GM12878 (cell line): ENCODE results near the gene GPBP1L1. TPM values are rescaled to one million over a fixed set of nuclear protein-coding genes. Genes with fewer than 3 reads are reported as not detected.

Experiments used
- ATAC-seq: fragments of 200-7000 bp; cut with Tn5 transposase; 3 replicates; pipeline ENCODE4 v1.9.1; 2020; ENCODE audit warnings: mild to moderate bottlenecking, moderate library complexity
- BruUV-seq: library from RNA; stranded (reverse); fragments of 400-500 nt; replicated peaks from 2 replicates; lab custom pipeline; 2021; lab: Mats Ljungman, UMichigan
- CTCF ChIA-PET: fragments of 300-600 bp; sonication (Branson Sonifier 250); formaldehyde crosslinking; extraction: SDS; loops from one replicate; lab custom pipeline; 2021; ENCODE audit warnings: inconsistent platforms; lab: Yijun Ruan, JAX
- POLR2A ChIA-PET: fragments of 350-600 bp; formaldehyde crosslinking; extraction: SDS; loops from one replicate; lab custom pipeline; 2021; ENCODE audit warnings: inconsistent platforms; lab: Charles Lee
- RAD21 ChIA-PET: fragments of 300-600 bp; sonication (Branson Sonifier 250); formaldehyde crosslinking; loops from one replicate; lab custom pipeline; 2023; ENCODE audit warnings: antibody characterized with exemption; ENCODE audit not compliant: unreplicated experiment; lab: Charles Lee
- SMC1A ChIA-PET: fragments of 300-600 bp; sonication (Branson Sonifier 250); formaldehyde crosslinking; loops from one replicate; lab custom pipeline; 2023; ENCODE audit not compliant: unreplicated experiment, uncharacterized antibody; lab: Charles Lee
- DNase-seq: peaks from one replicate; pipeline ENCODE4 v3.0.0-alpha.2; 2011; ENCODE audit warnings: low read depth, low spot score
- FAIRE-seq: peaks from 3 replicates; lab custom pipeline; 2011; peaks lifted over from hg19 to GRCh38; lab: Jason Lieb, UNC
- H2AFZ ChIP-seq: 2 replicates; pipeline ENCODE4 v1.6.0; 2011; ENCODE audit warnings: low read depth, low read length, control low read depth; ENCODE audit not compliant: control insufficient read depth
- H3K27ac ChIP-seq: 2 replicates; pipeline ENCODE4 v1.5.1; 2011; ENCODE audit warnings: control low read depth; ENCODE audit not compliant: control insufficient read depth, insufficient read depth
- H3K27me3 ChIP-seq, 2 experiments: replicated peaks in 1 of 2; 2 replicates each; pipeline versions ENCODE4 v1.6.0 to v1.6.1; 2011; ENCODE audit warnings: low read length in 1 of 2; ENCODE audit not compliant: control insufficient read depth in 2 of 2, insufficient read depth in 2 of 2
- H3K36me3 ChIP-seq, 2 experiments: 2 replicates each; pipeline ENCODE4 v1.5.1; 2011; ENCODE audit warnings: low read length in 1 of 2; ENCODE audit not compliant: control insufficient read depth in 2 of 2, insufficient read depth in 2 of 2
- H3K4me1 ChIP-seq: 2 replicates; pipeline ENCODE4 v1.6.1; 2011; ENCODE audit warnings: mild to moderate bottlenecking, low read length, moderate library complexity, mixed read lengths; ENCODE audit not compliant: control insufficient read depth, insufficient read depth
- H3K4me2 ChIP-seq: 2 replicates; pipeline ENCODE4 v1.6.0; 2011; ENCODE audit warnings: control low read depth; ENCODE audit not compliant: control insufficient read depth, insufficient read depth
- H3K4me3 ChIP-seq: fragments of 200-600 bp; sonication (generic); 2 replicates; pipeline ENCODE4 v1.5.1; 2016
- H3K79me2 ChIP-seq: 2 replicates; pipeline ENCODE4 v1.6.0; 2011; ENCODE audit warnings: low read length; ENCODE audit not compliant: control insufficient read depth, insufficient read depth
- H3K9ac ChIP-seq: 2 replicates; pipeline ENCODE4 v1.8.0; 2011; ENCODE audit warnings: low read length, control low read depth, mixed read lengths; ENCODE audit not compliant: control insufficient read depth, insufficient read depth
- H3K9me3 ChIP-seq: replicated peaks from 3 replicates; pipeline ENCODE4 v1.5.1; 2011; ENCODE audit warnings: mild to moderate bottlenecking, low read length; ENCODE audit not compliant: control insufficient read depth, insufficient read depth
- H4K20me1 ChIP-seq: 2 replicates; pipeline ENCODE4 v1.6.0; 2011; ENCODE audit not compliant: control insufficient read depth, insufficient read depth
- MYC ChIP-seq: IDR thresholded peaks from 2 replicates; pipeline ENCODE4 v1.6.1; 2011; ENCODE audit warnings: mild to moderate bottlenecking, low read length, moderate library complexity, inconsistent platforms; ENCODE audit not compliant: insufficient read depth, insufficient replicate concordance, insufficient read length, severe bottlenecking
- NR2C1 ChIP-seq: fragments of 450-650 bp; IDR thresholded peaks from 2 replicates; pipeline ENCODE4 v1.6.1; 2017; ENCODE audit warnings: antibody characterized with exemption, mild to moderate bottlenecking, moderate library complexity
- POLR2AphosphoS2 ChIP-seq: IDR thresholded peaks from 2 replicates; pipeline ENCODE4 v1.6.1; 2011; ENCODE audit warnings: low read depth, mild to moderate bottlenecking, low read length, improper control_type of control experiment, moderate library complexity
- POU2F2 ChIP-seq: IDR thresholded peaks from 3 replicates; pipeline ENCODE4 v1.6.1; 2011; ENCODE audit warnings: low read depth, mild to moderate bottlenecking, low read length, borderline replicate concordance
- STAT1 ChIP-seq: fragments of 450-650 bp; conservative IDR thresholded peaks from 2 replicates; pipeline ENCODE4 v1.6.1; 2014; ENCODE audit warnings: antibody characterized with exemption, mild to moderate bottlenecking
- YY1 ChIP-seq: IDR thresholded peaks from 2 replicates; pipeline ENCODE4 v1.6.1; 2011; ENCODE audit warnings: low read depth, mild to moderate bottlenecking, low read length
- WGBS: methylation state at CpG from one replicate; pipeline ENCODE4 v1.1.6; 2016; ENCODE audit warnings: low lambda C conversion rate; ENCODE audit not compliant: insufficient replicate concordance, insufficient coverage; ENCODE audit errors: missing lambda C conversion rate; 5-methylcytosine and 5-hydroxymethylcytosine counted together
- in situ Hi-C: fragments of 300-500 bp; cut with MboI; formaldehyde crosslinking; loops from 9 replicates; pipeline ENCODE4 v1.14.3; 2018; ENCODE audit warnings: mixed read lengths
- intact Hi-C: fragments of 100-400 bp; cut with micrococcal nuclease; formaldehyde crosslinking; loops from one replicate; pipeline ENCODE4 v1.14.2; 2022; ENCODE audit not compliant: unreplicated experiment
- polyA plus RNA-seq, 11 experiments: library from polyadenylated mRNA; depleted of rRNA in 4 of 11; unstranded in 6 of 11; stranded (reverse) in 5 of 11; fragments of >200 nt; fragmentation: Nextera tagmentation in 4 of 11; fragmentation: Illumina TruSeq in 1 of 11; extraction: Ambion mirVana in 4 of 11; extraction: Trizol in 1 of 11; gene quantifications; 1 replicate in 1 of 11; 2 replicates in 10 of 11; pipeline versions ENCODE4 v1.2.1 to v1.2.3, GENCODE V29; 2011 to 2016; ENCODE audit warnings: inconsistent platforms in 2 of 11, missing spikeins in 2 of 11, low read depth in 1 of 11
- total RNA-seq, 4 experiments: library from RNA; depleted of rRNA in 3 of 4; stranded (reverse); fragments of >200 nt in 3 of 4; fragmentation: Illumina TruSeq in 1 of 4; extraction: Trizol in 1 of 4; gene quantifications; 2 replicates each; pipeline versions ENCODE4 v1.2.1 to v1.2.3, GENCODE V29; 2013 to 2021
- TF ChIP-seq, protein P1 (sequence below): fragments of 450-650 bp; IDR thresholded peaks from 2 replicates; pipeline ENCODE4 v1.6.1; 2017; ENCODE audit warnings: mild to moderate bottlenecking
- TF ChIP-seq, protein P2 (sequence below): fragments of 450-650 bp; IDR thresholded peaks from 2 replicates; pipeline ENCODE4 v1.6.1; 2017; ENCODE audit warnings: mild to moderate bottlenecking, moderate library complexity
- TF ChIP-seq, protein P3 (sequence below): fragments of 450-650 bp; IDR thresholded peaks from 2 replicates; pipeline ENCODE4 v1.6.1; 2017; ENCODE audit warnings: low read depth, mild to moderate bottlenecking, moderate library complexity
- TF ChIP-seq, protein P4 (sequence below): fragments of 450-650 bp; IDR thresholded peaks from 2 replicates; pipeline ENCODE4 v1.6.1; 2016; ENCODE audit warnings: mild to moderate bottlenecking
- TF ChIP-seq, protein P5 (sequence below): fragments of 450-650 bp; IDR thresholded peaks from 2 replicates; pipeline ENCODE4 v1.6.1; 2014; ENCODE audit warnings: mild to moderate bottlenecking

Gene GPBP1L1
- total and polyA plus RNA-seq, 10 of the 15 experiments (the other 5 are each of a cell fraction or from before 2014, with no cell fraction given) = 37.3 to 91.6 (median 81.2) TPM

DNA sequence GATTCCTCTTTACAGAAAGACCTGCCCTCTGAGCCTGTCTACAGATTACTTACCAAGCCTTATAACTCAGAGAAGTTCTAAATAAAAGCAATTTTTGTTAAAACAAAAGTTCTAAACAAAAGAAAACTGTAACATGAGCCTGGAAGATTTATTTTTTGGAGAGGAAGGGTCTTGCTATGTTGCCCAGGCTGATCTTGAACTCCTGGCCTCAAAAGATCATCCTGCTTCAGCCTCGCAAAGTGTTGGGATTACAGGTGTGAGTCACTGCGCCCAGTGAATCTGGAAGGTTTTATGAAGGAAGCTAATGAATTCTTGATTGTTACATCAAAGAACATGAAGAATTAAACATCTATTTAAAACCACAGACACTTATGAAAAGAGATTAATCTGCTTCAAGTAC, 27.1 kb downstream of the GPBP1L1 start:
- FAIRE-seq = no peak
- Histone ChIP-seq H2AFZ (no peak overlapping the region), H3K27me3 (no peaks in the 10 kb centered on the region), H3K4me1 (no peaks in the 10 kb centered on the region), H3K36me3 (peaks cover 15 to 44% of the 10 kb centered on the region in 2 experiments), H3K9me3 (no peaks in the 10 kb centered on the region), H3K79me2 (peaks cover 20% of the 10 kb centered on the region), H3K4me3 (no peak overlapping the region), H4K20me1 (0 out of 2 replicates have a peak, but pooled peaks cover 3% of the 10 kb centered on the region), H3K27ac (no peak overlapping the region), H3K9ac (no peak overlapping the region), H3K4me2 (no peak overlapping the region)
- ChIA-PET POLR2A (interaction anchor here (0.5 to 0.6 kb wide), 2 partner anchors 25 to 262 kb away, joined by 3 to 10 read pairs; no protein-coding TSS in a partner anchor), SMC1A (interaction anchor here (1.6 to 2.0 kb wide), 3 partner anchors 8 to 25 kb away, joined by 4 to 6 read pairs (median 4); no protein-coding TSS in a partner anchor), RAD21 (no interaction called here), CTCF (interaction anchor here (1.2 kb wide), 1 partner anchor 20 kb away, joined by 3 read pairs; no protein-coding TSS in a partner anchor)
- no peak for DNase-seq
- no peak for ATAC-seq
- no TSS peak for BruUV-seq
- in situ Hi-C loops (no loop called here), intact Hi-C loops (no loop called here)
- TF ChIP-seq, protein P1, sequence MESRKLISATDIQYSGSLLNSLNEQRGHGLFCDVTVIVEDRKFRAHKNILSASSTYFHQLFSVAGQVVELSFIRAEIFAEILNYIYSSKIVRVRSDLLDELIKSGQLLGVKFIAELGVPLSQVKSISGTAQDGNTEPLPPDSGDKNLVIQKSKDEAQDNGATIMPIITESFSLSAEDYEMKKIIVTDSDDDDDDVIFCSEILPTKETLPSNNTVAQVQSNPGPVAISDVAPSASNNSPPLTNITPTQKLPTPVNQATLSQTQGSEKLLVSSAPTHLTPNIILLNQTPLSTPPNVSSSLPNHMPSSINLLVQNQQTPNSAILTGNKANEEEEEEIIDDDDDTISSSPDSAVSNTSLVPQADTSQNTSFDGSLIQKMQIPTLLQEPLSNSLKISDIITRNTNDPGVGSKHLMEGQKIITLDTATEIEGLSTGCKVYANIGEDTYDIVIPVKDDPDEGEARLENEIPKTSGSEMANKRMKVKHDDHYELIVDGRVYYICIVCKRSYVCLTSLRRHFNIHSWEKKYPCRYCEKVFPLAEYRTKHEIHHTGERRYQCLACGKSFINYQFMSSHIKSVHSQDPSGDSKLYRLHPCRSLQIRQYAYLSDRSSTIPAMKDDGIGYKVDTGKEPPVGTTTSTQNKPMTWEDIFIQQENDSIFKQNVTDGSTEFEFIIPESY = no peak
- TF ChIP-seq STAT1 (no peak), NR2C1 (no peak), POLR2AphosphoS2 (no peak), YY1 (no peak), MYC (no peak), POU2F2 (no peak)
- TF ChIP-seq, protein P2, sequence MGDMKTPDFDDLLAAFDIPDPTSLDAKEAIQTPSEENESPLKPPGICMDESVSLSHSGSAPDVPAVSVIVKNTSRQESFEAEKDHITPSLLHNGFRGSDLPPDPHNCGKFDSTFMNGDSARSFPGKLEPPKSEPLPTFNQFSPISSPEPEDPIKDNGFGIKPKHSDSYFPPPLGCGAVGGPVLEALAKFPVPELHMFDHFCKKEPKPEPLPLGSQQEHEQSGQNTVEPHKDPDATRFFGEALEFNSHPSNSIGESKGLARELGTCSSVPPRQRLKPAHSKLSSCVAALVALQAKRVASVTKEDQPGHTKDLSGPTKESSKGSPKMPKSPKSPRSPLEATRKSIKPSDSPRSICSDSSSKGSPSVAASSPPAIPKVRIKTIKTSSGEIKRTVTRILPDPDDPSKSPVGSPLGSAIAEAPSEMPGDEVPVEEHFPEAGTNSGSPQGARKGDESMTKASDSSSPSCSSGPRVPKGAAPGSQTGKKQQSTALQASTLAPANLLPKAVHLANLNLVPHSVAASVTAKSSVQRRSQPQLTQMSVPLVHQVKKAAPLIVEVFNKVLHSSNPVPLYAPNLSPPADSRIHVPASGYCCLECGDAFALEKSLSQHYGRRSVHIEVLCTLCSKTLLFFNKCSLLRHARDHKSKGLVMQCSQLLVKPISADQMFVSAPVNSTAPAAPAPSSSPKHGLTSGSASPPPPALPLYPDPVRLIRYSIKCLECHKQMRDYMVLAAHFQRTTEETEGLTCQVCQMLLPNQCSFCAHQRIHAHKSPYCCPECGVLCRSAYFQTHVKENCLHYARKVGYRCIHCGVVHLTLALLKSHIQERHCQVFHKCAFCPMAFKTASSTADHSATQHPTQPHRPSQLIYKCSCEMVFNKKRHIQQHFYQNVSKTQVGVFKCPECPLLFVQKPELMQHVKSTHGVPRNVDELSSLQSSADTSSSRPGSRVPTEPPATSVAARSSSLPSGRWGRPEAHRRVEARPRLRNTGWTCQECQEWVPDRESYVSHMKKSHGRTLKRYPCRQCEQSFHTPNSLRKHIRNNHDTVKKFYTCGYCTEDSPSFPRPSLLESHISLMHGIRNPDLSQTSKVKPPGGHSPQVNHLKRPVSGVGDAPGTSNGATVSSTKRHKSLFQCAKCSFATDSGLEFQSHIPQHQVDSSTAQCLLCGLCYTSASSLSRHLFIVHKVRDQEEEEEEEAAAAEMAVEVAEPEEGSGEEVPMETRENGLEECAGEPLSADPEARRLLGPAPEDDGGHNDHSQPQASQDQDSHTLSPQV = no peak
- TF ChIP-seq, protein P3, sequence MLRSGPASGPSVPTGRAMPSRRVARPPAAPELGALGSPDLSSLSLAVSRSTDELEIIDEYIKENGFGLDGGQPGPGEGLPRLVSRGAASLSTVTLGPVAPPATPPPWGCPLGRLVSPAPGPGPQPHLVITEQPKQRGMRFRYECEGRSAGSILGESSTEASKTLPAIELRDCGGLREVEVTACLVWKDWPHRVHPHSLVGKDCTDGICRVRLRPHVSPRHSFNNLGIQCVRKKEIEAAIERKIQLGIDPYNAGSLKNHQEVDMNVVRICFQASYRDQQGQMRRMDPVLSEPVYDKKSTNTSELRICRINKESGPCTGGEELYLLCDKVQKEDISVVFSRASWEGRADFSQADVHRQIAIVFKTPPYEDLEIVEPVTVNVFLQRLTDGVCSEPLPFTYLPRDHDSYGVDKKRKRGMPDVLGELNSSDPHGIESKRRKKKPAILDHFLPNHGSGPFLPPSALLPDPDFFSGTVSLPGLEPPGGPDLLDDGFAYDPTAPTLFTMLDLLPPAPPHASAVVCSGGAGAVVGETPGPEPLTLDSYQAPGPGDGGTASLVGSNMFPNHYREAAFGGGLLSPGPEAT = no peak
- TF ChIP-seq, protein P4, sequence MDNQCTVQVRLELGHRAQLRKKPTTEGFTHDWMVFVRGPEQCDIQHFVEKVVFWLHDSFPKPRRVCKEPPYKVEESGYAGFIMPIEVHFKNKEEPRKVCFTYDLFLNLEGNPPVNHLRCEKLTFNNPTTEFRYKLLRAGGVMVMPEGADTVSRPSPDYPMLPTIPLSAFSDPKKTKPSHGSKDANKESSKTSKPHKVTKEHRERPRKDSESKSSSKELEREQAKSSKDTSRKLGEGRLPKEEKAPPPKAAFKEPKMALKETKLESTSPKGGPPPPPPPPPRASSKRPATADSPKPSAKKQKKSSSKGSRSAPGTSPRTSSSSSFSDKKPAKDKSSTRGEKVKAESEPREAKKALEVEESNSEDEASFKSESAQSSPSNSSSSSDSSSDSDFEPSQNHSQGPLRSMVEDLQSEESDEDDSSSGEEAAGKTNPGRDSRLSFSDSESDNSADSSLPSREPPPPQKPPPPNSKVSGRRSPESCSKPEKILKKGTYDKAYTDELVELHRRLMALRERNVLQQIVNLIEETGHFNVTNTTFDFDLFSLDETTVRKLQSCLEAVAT = no peak
- TF ChIP-seq, protein P5, sequence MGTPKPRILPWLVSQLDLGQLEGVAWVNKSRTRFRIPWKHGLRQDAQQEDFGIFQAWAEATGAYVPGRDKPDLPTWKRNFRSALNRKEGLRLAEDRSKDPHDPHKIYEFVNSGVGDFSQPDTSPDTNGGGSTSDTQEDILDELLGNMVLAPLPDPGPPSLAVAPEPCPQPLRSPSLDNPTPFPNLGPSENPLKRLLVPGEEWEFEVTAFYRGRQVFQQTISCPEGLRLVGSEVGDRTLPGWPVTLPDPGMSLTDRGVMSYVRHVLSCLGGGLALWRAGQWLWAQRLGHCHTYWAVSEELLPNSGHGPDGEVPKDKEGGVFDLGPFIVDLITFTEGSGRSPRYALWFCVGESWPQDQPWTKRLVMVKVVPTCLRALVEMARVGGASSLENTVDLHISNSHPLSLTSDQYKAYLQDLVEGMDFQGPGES = no peak
- 100% methylated on average over 2 of the region's 2 CpGs for WGBS
